ENCODE results near the gene CBX8. TPM values are rescaled to one million over a fixed set of nuclear protein-coding genes. Genes with fewer than 3 reads are reported as not detected.

CBX8 gene
- total RNA-seq, 2 donors from 2014 or later: 4.7 to 4.8 TPM

- H3K4me1 ChIP-seq (replicated peaks): peaks cover 13% of the 10 kb centered on the region
- H3K27ac ChIP-seq: no peak overlapping the region
- peaks cover 54% of the 10 kb centered on the region for H3K27me3 ChIP-seq (replicated peaks; ENCODE audit: insufficient read depth)
- TF ChIP-seq POLR2A (IDR thresholded peaks at IDR 0.05) (no peak), POLR2AphosphoS5 (IDR thresholded peaks at IDR 0.05) (no peak), CTCF (IDR thresholded peaks at IDR 0.05) (no peak)
- 3% methylated on average over 23 of the region's 23 CpGs for WGBS
- intact Hi-C loops (cut with DNase I): loop anchor here (5.0 kb wide), 2 partner anchors 38 to 193 kb away; partner anchors contain the start of gene CBX4
- no peak for DNase-seq (ENCODE audit: low spot score)
- H3K4me3 ChIP-seq: no peak overlapping the region
- H3K9me3 ChIP-seq: no peaks in the 10 kb centered on the region
- H3K36me3 ChIP-seq: no peaks in the 10 kb centered on the region
Observed at GRCh38 chr17:79799174-79799537, 2.3 kb upstream of the CBX8 start.

GRCh38 chr17:79798299-79799173 lies 1.7 kb upstream of the CBX8 start:
- Histone ChIP-seq H3K27ac (no peak overlapping the region), H3K4me3 (peak overlapping the region; percentile 61 to 70), H3K9me3 (no peaks in the 10 kb centered on the region), H3K36me3 (no peaks in the 10 kb centered on the region), H3K4me1 (replicated peaks) (peaks cover 13% of the 10 kb centered on the region), H3K27me3 (replicated peaks; ENCODE audit: insufficient read depth) (peaks cover 49% of the 10 kb centered on the region)
- no peak for DNase-seq (ENCODE audit: low spot score)
- no peak for TF ChIP-seq POLR2A (IDR thresholded peaks at IDR 0.05)
- no peak for TF ChIP-seq CTCF (IDR thresholded peaks at IDR 0.05)
- no peak for TF ChIP-seq POLR2AphosphoS5 (IDR thresholded peaks at IDR 0.05)
- intact Hi-C loops (cut with DNase I): loop anchor here (5.0 kb wide), 2 partner anchors 39 to 194 kb away; partner anchors contain the start of gene CBX4
- WGBS: 2% methylated on average over 70 of the region's 70 CpGs

GRCh38 chr17:79797492-79798298 lies 818 bp upstream of the CBX8 start:
- Histone ChIP-seq H3K9me3 (no peaks in the 10 kb centered on the region), H3K36me3 (no peaks in the 10 kb centered on the region), H3K27ac (peak overlapping the region; percentile 50 to 75), H3K4me3 (peak overlapping the region; percentile 61 to 70), H3K27me3 (replicated peaks; ENCODE audit: insufficient read depth) (peaks cover 41% of the 10 kb centered on the region), H3K4me1 (replicated peaks) (peaks cover 13% of the 10 kb centered on the region)
- WGBS: 1% methylated on average over 47 of the region's 89 CpGs
- TF ChIP-seq POLR2AphosphoS5 (IDR thresholded peaks at IDR 0.05) (no peak), POLR2A (IDR thresholded peaks at IDR 0.05) (no peak), CTCF (IDR thresholded peaks at IDR 0.05) (no peak)
- intact Hi-C loops (cut with DNase I): loop anchor here (5.0 kb wide), 2 partner anchors 40 to 195 kb away; partner anchors contain the start of gene CBX4
- DNase-seq (ENCODE audit: low spot score): no peak

- DNase-seq (ENCODE audit: low spot score): no peak
- H3K4me3 ChIP-seq: peak overlapping the region; percentile 61 to 70
- H3K27me3 ChIP-seq (replicated peaks; ENCODE audit: insufficient read depth): peaks cover 42% of the 10 kb centered on the region
- H3K9me3 ChIP-seq: no peaks in the 10 kb centered on the region
- no peaks in the 10 kb centered on the region for H3K36me3 ChIP-seq
- intact Hi-C loops (cut with DNase I): loop anchor here (5.0 kb wide), 2 partner anchors 41 to 196 kb away; partner anchors contain the start of gene CBX4
- TF ChIP-seq CTCF (IDR thresholded peaks at IDR 0.05) (no peak), POLR2A (IDR thresholded peaks at IDR 0.05) (no peak), POLR2AphosphoS5 (IDR thresholded peaks at IDR 0.05) (no peak)
- WGBS: under 1% methylated on average over 19 of the region's 19 CpGs
- peaks cover 13% of the 10 kb centered on the region for H3K4me1 ChIP-seq (replicated peaks)
- H3K27ac ChIP-seq: peak overlapping the region in 1 of 2 donors; percentile 75
Observed at GRCh38 chr17:79796444-79796762, 474 bp downstream of the CBX8 start.

Data from prostate gland (tissue), 2 donors.